GM21717 (cell line): ENCODE measurements around the gene MYO18A.
"Not testable (repeated sequence)": the region's sequence is repeated elsewhere in the genome, so short reads cannot be mapped to it uniquely, and the experiment has no call there.

Experiments used
- ATAC-seq: cut with Tn5 transposase; IDR thresholded peaks from one replicate; pipeline ENCODE4 v1.9.1; 2021; ENCODE audit warnings: mild to moderate bottlenecking, moderate library complexity; ENCODE audit not compliant: unreplicated experiment

Gene MYO18A

DNA sequence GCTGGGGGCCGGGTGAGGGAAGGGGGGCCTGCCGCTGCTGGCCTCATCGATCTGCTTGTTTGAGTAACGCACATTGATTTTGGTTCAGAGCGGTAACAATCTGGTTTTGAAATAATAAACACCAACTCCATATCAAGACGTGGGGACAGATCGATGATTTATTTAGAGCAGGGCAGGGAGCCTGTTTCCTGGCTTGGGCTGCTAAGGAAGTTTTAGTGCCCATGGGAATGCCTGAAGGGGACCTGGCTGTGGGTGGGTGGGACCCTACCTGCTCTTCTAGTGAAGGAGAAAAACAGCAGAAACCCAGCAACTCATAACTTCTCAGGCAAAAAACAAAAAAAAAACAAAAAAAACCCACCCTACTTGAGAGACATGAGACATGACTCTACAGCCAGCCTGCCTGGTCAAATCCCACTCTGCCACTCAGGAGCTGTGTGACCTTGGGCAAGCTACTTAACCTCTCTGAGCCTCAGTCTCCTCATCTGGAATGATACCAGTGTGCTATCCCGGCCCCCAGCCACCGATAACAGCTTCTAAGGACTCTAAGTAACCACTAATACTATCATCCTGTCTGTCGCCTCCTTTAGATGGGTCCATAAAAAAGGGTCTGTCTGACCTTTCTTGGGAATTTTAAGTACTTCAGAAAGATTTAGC lies 71.2 kb downstream of the MYO18A start:
- ATAC-seq, result no peak

DNA sequence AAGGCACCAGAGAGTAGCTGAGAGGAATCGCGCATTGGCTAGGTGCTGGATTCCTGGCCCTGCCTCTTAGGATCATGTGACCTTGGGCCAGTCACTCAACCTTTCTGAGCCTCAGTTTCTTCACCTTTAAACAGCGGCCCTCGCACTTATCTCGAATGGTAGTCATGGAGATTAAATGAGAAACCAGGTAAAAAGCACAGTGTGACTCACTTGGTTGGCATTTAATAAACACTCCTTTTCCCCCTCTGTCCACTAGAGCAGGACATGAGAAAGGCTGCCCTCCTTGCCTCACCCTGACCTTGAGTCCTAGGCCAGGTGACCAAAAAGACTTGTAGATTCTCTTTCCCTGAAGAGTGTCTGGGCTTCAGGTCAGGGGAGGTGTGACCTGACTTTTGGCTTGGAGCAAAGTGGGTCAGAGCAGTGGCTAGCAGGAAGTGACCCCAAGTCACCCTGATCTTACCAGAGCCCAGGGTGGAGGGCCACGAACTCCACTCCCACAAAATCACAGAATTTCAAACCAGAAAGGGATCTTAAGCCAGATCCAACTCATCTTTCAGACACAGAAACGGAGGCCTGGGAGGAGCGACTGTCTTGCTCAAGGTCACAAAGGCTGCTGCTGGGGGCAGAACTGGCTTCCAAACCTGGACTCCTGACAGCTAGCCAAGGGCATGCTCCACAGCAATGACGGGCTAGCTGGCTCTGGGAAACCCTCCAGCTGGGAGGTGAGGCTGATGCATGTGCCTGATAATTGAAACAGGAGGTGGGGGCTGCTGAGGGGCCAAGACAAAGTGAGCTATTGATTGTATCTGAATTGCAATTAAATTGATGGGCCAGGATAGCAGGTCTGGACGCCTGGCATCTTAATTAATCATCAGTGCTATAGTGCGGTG lies 72.0 kb downstream of the MYO18A start:
- ATAC-seq, result no peak

DNA sequence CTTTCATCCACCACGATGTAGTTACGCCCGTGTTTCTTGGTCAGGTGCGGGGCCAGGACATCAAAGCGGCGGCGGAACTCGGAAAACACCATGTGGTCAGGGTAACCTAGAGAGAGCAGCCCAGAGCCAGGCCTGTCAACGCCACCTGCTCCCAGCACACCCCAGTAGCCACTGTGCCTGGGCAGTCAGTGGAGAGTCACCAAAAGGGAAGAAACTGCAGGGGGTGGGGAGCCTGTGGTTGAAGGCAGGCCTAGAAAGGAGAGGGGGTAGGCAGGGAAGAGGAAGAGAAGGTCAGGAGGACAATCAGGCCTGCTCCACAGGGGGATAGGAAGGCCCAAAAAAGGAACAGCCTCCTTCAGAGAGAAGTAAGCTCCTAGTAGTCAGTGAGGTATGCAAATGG lies 73.1 kb downstream of the MYO18A start:
- no peak for ATAC-seq

DNA sequence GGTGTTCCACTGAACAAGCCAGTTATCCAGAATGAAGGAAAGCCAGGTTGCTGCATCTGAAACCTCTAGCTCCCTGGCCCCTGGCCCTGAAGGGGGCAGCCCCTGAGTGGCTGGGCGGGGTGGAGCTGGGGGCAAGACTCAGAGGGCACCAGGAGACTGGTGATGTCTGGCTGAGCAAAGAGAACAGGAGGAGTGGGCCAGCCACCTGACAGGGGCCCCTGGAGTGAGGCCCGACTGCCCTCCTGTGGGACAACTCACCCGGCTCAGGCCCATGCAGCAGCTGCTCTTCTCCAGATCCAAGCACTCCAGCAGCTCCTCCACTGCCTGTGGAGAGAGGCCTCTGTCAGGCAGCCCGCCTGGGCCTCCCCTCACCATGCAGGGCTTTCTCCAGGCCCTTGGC lies 76.9 kb downstream of the MYO18A start:
- ATAC-seq, result no peak

DNA sequence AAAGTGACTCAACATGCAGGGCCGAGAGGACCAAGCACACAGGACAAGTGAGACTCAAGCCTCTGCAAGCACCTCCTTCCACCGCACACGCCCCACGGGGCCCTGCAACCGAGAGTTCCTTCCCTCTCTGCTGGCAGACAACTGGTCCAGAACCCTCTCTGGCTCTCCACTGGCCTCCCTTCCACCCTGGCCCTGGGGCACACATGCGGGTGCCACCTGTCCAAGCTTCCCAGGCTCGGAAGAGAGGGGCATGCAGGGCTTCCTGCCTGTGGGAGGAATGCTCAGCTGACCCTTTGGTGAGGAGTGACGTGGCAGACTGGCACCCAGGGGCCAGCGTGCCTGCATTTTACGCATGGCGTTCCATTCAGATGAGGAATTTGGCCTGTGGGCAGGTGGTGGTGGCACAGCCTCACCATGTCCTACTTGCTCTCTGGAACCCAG lies 77.4 kb downstream of the MYO18A start:
- ATAC-seq, result no peak

DNA sequence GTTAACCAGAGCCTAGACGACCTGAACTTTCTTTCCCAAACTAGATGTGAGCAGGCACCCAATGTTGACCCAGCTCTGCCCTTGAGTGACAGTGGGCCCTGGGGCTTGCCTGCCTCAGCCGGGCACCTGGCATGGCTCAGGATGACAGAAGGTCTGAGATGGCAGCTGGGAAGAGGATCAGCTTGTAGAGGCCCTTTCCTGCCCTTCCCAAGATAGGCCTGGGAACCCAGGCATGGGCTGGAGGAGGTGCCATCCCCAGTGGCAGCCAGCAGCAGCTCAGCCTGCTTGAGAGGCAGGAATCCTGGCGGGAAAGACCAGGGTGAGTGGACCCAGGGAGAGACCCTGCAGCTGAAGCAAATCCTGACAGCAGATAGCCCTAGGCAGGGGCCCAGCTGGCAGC lies 78.2 kb downstream of the MYO18A start:
- ATAC-seq, result no peak

DNA sequence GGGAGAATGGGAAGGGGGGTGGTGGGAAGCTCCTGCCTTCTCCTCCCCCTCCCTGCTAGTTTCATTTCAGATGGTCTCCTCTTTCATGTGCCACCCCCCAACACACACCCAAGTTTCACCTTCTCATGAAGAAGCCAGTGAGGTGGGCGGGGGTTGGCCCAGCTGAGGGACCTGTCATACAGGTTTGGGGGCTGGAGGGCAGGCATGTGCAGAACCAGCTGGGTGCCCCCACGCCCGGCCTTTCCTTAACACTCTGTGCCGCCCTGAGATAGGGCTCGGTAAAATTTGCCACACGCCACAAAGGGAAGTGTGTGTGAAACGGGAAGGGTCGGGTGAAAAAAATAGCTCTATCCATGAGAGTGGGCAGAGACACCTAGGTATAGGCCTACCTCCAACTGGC lies 79.9 kb downstream of the MYO18A start:
- ATAC-seq, result no peak

DNA sequence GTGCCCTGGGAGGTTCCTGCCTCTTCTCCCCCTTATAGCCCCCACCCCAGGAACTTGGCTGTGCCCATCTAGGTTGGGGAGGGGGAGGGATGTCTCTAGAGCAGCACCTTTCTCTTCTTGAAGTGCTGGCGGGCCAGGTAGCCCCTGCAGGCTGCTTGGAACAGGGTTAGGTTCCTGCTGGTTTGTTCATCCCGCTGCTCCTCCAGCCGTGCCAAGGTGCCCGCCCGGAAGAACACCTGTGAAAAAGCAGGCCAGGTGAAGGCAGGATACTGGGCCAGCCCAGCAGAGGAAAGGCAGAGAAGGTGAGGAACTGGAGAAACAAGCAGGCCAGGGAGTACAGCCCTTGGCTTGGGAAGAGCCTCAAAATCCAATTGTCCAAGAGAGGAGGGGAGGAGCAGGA lies 80.7 kb downstream of the MYO18A start:
- ATAC-seq, result no peak

DNA sequence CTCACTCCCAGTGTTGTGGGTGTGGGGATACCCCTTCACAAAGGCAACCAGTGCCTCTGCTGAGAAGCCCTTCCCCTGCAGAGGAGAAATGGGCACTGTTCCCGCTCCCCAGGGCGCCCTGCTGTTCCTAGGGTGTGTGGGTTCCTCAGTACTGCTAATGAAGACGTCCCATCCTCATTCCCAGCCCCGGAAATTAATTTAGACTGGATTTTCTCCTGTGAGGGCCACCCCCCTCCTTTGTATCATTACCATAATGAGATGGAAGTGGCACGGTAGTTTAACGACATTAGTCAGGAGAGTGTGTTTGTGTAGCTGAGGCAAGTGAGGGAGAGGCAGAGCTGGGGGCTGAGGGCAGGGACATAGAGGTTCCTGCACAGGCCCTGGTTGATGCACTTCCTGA lies 84.1 kb downstream of the MYO18A start:
- no peak for ATAC-seq

DNA sequence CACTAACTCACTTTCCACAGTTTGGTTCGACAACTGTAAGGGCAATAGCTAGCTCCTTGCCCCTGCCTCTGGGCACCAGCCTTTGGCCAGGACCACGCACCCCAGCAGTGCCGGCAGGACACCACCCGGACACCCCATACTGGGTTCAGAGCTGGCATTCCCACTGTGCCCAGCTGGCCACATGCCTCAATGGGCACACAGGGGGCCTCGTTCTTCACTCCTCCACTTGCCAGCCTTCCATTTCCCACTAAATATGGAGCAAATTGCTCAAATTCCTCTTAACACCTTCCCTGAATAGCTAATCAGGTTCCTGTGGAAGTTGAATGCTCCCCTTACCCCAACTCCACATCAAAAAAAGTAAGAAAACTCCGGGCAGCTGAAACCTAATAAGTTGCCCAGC lies 84.8 kb downstream of the MYO18A start:
- ATAC-seq, result no peak

DNA sequence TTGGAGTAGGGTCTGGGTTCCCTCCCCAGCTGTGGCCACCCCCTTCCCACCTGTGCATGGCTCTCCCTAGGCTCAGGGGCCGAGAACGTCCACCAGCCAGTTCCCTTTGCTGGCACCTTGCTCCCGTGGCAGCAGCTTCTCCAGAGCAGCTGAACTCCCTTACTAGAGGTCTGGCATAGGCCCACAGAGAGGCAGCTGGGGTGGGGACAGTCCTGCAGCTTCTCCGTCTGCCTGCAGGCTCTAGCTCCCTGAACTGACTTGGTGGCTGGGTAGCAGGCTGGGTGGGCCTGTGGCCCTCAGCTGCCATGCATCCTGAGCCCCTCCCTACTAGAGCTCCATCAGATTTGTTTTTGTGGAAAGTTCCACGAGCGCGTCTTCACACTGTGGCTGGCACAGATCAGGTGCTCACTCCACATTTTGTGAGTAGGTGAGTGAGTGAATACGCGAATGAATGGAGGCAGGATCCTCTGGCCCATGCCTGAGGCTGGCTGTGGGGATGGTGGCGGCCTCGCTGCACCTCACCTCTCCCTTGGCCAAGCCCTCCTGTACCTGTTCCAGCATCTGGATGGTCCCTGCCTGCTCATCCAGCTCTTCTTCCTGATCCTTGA lies 86.0 kb downstream of the MYO18A start:
- ATAC-seq, result no peak

DNA sequence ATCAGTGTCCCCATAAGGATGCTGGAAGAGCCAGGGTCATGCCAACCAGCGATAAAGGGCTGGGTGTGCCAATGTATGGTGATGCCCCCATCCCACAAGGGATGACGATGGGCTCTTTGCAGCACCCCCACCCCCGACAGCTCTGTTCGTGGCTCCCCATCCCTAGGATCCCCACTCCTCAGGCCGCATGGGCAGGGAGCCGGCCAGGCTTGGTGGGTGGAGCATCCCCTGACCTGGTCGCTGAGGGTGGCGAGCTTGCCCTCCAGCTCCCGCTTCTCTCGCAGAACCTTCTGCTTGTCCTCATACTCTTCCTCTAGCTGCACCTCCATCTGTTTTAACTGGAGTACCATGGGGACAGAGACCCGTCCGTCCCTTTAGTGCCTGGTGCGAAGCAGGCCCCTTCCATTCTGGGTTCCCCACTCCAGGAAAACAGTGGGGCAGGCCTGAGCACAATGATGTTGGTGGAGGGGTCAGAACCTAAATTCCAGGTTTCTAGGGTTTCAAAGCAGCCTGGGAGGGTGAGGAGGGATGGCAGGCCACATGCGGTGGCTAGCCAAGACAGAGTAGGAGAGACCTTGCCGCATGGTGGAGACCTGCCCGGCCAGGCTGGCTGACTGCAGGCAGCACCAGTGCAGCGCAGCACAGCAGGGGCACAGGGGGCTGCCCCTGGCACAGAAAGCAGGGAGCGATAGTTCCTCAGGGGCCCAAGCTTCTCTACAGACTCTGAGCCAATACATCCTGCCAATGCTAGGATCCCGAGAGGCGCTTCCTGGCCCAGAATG lies 86.9 kb downstream of the MYO18A start:
- ATAC-seq, result no peak

DNA sequence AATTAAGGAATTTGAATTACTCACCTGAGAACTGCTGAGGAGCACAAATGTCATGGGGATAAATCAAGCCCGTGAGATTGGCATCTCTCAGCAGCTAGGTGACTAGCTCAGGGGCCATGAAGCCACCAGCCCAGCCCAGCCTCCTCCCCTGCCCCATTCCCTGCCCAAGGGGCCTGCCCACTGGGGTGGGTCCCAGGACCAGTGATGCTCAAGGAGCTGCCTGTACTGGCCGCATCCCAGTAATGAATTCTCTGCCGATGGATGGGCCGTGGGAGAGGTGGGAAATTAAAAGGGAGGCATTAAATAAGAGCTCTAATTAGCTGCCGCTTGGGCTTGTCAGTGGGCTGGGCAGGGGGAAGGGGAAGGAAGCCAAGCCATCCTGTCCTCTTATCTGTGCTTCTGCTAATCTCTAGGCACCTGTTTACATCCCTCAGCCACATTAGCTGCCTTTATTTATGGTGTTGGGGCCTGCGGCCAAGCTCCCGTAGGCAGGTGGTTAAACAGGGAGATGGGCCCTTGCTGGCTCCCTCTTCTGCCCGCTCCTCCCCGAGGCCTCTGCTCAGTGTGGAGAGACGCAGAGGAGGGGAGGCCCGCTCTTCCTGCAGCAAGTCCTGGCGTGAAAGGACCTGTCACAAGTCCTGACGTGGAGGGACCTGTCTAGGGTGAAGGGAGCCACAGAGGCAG lies 88.5 kb downstream of the MYO18A start:
- ATAC-seq, result no peak

DNA sequence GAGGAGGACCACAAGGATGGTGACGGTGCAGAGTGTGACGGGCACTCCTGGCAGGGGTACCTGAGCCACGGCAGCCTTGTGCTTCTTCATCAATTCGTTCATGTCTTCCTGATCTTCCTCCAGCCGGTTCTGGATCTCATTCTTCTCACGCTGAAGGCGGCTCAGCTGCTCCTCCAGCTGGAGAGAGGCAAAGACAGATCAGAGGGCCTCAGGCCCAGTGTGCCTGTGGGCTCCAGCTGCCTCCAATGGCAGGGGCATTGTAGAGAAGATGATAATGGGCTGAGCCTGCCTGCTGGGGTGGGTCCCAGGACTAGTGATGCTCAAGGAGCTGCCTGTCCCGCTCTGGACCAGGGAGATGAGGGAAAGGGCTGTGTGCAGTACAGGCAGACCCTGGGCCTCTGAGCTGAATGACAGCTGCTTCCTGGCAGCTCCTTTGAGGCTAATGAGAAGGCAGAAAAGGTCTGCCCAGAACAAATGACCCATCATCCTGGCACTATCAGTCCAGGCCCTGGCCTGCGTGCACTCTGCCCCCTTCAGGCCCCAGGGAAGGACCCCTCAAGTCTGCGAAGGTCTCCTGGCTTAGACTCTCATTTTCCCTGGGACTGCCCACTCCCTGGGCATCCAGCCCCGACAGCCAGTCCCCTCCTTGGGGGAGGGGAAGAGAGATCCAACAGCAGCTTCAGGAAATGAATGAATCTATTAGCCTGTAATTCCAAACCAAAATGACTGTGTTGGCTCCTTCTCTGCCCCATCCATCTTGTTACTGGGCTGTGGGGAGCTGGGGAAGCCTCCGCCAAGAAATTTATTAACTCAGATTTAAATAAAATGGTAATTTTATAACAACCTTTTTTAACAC lies 89.2 kb downstream of the MYO18A start:
- no peak for ATAC-seq

DNA sequence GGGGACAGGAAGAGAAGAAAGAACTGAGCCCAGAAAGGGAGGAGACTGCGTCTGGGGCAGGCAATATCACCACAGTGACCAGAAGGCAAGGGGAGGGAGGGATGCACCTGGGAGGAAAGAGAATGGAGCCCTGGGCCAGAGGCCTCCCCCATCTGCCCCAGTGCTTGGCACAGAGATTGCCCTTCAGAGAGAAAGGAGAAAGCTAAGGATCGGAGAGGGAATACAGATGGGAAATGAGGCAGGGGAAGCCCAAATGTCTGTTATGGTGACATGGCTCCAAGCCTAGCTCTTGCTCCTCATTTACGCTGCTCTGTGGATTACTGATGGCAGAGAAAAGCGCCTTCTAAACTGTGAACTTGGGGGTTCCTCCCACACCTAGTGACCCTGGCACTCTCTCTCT lies 90.1 kb downstream of the MYO18A start:
- ATAC-seq, result no peak

DNA sequence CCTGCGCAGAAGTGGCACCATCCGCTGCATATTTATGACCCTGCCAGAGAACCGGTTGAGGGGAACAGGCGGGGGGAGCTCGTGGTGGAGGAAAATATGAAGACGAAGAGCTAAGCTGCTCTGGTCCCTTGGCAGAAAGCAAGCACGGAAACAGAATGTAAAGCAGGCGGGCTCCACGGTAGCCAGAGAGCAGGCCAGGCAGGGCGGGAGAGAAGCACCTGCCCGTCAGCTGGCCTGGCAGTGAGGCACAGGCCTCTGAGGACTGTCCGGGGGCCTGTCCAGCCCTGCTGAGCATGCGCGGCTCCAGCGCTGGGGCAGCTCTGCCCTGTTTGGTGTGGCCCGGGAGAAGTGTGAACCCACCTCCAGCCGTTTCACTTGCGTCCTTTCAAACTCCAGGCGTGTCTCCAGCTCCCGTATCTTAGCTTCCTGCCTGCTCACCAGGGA lies 90.6 kb downstream of the MYO18A start:
- no peak for ATAC-seq

DNA sequence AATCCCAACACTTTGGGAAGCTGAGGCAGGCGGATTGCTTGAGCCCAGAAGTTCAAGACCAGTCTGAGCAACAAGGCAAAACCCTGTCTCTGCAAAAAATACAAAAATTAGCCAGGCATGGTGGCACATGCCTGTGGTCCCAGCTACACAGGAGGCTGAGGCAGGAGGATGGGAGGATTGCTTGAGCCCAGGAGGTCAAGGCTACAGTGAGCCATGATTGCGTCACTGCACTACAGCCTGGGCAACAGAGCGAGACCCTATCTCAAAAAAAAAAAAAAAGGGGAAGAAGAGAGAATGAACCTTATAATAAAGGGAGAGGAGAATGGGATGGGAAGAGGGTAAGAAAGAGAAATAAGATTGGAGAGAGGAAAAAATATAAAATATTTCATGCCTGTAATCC lies 91.4 kb downstream of the MYO18A start:
- not testable (repeated sequence) for ATAC-seq

DNA sequence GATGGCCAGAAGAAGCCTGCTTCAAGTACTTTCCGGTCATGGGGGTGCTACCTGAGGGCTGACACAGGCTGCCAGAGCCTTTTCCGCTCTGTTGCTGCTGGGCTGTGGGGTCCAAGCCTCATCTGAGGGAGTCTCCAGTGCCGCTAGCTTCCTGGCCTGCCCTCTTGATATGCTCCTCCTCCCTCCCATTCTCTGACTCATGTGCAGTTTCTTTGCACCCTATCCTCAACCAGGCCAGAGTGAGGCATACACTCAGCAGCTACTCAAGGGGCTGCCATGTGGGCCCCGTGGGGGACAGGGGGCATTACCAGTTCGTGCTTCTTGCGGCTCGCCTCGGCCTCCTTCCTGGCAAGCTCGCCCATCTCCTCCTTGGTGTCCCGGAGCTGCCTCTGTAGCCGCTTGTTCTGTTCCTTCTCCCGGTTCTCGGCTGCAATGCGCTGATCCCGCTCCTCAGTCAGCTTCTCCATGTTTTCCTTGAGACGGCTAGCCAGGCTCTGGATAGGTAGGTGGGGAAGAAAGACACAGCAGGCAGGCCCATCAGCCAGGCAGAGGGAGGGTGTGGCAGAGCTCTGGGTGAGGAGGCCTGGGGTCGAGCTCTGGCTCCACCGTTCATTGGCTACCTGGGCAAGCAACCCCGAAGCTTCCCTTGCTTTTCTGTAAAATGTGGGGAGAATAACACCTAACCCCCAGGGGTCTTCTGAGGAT lies 93.4 kb downstream of the MYO18A start:
- no peak for ATAC-seq

DNA sequence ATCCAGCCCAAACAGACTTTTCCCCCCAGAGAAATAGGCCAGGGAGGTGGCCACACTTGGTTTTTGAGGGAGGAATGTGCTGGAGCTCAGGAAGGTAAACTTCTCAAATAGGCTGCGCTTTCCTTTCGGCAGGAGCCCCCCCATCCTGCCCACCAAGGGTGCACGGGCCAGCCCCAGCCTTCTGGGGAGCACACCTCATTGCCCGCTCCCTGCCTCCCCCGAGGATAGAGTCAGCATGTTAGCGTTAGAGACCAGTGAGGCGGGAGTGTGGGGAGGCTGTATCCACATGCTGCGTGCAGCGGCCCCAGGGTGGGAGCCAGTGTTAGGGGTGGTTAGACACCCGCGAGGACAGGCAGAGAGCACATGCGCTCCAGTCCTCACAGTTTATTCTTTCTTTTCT lies 95.0 kb downstream of the MYO18A start:
- no peak for ATAC-seq
